Embryonic facial prominence (tissue), 1 donor: ENCODE results near the gene TAF9.
"Not testable (repeated sequence)": the region's sequence is repeated elsewhere in the genome, so short reads cannot be mapped to it uniquely, and the experiment has no call there.

Experiments
- DNase-seq: peaks from one replicate; pipeline ENCODE4 v3.0.0-alpha.2; 2016; ENCODE audit errors: extremely low spot score

TAF9 gene

DNA sequence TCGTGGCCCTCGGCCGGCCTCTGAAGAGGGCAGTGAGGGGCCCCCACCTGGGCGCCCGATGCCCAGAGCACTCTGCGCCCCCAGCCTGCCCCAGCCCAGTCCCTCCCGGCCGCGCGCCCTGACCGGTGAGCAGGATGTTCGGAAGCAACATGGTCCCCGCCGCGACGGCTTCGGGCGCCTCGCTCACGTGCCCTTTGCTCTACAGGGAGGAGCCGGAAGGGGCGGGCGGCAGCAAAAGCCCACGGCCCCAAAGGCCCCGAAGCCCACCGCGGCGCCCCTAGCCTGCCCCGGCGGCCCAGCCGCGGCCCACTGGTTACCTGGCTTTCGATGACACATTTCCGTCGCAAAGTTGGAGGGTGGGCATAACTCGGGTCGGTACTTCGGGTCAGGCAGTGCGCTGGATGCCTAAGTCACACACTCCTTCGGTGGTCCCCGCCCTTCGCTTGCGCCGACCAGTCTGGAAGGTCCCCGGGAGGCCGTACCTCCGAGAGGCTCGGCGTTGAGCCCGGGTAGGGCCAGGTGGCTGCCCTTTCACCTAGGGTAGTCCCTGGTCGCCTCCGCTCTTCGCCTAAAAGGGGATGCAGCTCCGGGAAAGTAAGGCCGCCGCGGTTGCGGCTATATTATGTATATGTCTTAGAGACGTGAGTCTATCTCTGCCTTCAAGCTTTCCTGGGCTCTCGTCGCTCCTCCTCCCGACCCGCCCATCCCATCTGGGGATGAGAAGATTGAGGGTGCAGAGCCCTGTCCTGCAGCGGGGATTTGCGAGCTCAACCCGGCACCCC is at the start of gene TAF9, which contains the start of the genes AK6 and RAD17:
Gene TAF9, minus strand, starts transcription at position 181 of the 782 bp plus-strand sequence. CDS start 3,783 bp downstream, outside the sequence.
Gene AK6, minus strand, starts transcription at position 181 of the 782 bp plus-strand sequence. Its CDS starts 30 bp downstream, at position 151.
Gene RAD17, plus strand, starts transcription at position 479 of the 782 bp plus-strand sequence. CDS start 2,391 bp downstream, outside the sequence.
- peak; percentile 84 for DNase-seq

DNA sequence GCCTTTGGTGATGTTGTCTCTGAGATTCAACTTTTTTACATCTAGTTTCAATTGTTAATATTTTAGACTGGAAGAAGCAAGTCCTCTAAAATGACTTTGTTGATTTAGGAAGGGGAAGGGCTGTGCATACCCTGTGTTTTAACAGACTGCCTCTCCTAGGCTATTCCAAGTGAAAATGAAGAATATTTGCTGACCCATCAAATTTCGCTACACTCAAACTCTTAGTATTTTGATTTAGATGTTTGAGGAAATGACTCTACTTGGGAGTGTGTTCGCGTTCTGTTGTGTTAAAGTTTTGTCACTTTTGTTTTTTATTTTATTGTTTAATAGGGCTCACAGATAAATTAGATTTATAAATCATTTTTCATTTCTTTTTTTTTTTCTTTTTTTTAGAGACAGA is 49.2 kb upstream of the TAF9 start:
- no peak for DNase-seq

- DNase-seq, result no peak
Measured at GRCh38 chr5:69416699-69417098, 47.4 kb upstream of the TAF9 start.

GRCh38 chr5:69416180-69416579 is 46.9 kb upstream of the TAF9 start:
- DNase-seq, result no peak

DNA sequence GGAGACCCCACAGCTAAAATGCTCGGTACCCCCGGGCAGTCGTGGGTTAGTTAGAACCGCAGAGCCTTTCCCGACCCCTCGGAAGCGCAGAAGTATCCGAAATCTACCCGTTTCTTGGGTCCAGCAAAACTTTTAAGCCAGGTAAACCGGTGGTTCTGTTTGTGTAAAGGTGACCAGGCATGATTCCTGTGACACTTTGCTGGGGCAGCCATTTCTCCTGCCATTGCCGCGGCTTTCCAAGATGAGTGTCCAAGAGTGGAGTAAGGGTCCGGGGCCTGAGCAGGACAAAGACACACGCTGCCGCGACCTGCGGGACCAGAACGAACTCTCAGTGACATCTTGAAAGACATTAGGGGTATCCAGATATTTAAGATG is 46.3 kb upstream of the TAF9 start:
- no peak for DNase-seq

DNA sequence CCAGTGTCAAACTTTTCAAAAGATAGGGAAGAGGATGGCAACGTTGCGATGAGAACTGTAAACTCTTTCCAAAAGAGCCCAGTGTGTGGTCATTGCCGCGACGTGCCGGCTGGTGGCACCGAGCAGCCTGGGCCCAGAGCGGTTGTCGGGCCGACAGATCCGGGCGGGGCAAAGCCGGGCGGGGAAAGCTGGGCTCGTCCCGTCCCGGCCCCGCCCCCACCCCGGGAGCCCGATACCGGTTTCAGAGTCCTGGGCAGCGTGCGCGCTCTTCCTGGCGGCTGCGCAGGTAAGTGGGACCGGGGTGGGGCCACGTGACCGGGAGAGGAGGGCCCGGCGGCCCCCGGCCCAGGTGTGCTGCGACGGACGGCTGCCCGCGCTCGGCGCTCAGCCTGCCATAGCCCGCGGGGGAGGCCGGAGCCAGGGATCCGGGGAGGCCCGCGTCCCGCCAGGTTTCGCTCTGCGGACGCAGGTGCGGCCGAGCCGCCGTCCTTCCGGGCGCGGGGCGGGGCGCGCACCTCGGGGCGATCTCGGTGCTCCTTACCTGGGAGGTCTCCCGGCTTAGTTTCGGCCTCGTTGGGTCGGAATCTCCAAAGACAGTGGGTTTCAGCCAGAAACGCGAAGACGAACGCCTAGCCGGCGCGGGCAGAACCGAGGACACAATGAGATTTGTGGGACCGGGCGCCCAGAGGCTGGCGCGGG is 45.7 kb upstream of the TAF9 start, which contains the start of gene MARVELD2:
Gene MARVELD2, plus strand, starts transcription at position 232 of the 699 bp plus-strand sequence. CDS start 4,270 bp downstream, outside the sequence.
- no peak for DNase-seq

DNA sequence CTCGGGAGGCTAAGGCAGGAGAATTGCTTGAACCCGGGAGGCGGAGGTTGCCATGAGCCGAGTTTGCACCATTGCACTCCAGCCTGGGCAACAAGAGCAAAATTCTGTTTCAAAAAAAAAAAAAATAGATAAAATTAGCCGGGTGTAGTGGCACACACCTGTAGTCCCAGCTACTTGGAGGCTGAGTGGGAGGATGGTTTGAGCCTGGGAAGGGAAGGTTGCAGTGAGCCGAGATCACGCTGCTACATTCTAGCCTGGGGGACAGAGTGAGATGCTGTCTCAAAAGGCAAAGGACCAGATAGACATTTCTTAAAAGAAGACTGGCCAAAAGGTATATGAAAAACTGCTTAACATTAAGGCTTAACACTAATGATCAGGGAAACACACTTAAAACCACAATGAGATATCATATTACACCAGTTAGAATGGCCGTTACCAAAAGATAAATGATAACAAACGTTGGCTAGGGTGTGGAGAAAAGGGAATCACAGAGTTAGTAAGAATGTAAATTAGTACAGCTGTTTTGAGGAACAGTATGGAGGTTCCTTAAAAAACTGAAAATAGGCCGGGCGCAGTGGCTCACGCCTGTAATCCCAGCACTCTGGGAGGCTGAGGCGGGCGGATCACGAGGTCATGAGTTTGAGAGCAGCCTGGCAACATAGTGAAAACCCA is 35.5 kb upstream of the TAF9 start:
- DNase-seq, result no peak

- DNase-seq, result no peak
Measured at GRCh38 chr5:69378376-69378775, 9.1 kb upstream of the TAF9 start.

DNA sequence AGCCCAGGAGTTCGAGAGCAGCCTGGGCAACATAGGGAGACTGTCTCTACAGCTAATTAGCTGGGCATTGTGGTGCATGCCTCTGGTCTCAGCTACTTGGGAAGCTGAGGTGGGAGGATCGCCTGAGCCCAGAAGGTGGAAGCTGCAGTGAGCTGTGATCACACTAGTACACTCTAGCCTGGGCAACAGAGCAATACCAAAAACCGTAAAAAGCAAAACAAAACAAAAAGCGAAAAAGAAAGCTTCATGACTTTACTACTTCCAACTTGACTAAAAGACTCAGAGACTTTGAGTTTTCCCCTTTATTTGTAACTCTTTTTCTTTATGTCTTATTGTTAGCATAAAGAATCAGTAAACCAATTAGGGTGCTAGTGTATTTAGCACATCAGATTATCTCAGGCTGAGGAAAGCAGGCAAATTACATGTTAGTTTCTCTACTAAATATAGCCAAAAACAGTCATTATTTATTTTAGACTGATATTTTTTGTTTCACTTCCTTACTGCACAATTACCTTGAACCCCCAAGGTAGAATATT is 5.7 kb upstream of the TAF9 start:
- no peak for DNase-seq

DNA sequence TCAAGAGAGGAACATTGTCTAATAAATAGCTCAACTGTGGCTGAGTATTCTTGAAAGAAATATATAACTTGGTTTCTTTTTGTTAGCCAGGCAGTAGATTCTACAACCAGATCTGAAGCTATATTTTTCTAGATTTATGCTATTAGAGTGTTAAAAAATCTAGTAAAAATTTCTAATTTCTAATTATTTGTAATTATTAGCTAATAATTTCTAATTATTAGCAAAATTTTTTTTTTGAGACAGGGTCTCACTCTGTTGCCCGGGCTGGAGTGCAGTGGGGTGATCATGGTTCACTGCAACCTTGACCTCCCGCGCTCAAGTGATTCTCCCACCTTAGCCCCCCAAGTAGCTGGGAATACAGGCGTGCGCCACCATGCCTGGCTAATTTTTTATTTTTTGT is 3.1 kb upstream of the TAF9 start:
- DNase-seq, result no peak

DNA sequence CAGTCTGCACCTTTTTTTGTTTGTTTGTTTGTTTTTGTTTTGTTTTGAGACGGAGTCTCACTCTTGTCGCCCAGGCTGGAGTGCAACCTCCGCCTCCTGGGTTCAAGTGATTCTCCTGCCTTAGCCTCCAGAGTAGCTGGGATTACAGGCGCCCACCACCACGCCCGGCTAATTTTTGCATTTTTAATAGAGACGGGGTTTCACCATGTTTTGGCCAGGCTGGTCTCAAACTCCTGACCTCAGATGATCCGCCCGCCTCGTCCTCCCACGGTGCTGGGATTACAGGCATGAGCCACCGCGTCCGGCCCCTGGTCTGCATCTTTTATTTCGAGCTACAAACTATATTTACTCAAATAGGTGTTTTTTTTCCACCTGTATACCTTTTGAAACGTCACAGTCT is 1.0 kb upstream of the TAF9 start:
- DNase-seq, result not testable (repeated sequence)

- DNase-seq, result no peak
Measured at GRCh38 chr5:69368458-69369339, 621 bp downstream of the TAF9 start.

DNA sequence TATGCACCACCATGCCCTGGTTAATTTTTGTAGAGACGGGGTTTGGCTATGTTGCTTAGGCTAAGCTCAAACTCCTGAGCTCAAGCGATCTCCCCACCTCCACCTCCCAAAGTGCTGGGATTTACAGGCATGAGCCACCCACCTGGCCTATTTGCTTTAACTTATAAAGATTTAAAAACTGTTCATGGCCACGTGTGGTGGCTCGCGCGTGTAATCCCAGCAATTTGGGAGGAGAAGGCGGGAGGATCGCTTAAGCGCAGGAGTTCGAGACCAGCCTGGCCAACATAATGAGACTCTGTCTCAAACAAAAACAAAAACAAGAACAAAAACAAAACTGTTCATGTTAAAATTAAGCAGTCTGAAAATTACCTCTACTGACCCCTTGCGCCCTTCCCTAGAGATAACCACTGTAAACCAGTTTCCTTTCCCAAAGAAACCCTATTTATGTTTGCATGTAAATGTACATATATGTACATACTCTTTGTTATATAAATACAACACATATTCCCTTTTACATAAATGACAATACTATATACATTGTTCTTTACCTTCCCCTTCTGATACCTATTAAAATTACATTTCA is 1.5 kb downstream of the TAF9 start:
- no peak for DNase-seq

DNA sequence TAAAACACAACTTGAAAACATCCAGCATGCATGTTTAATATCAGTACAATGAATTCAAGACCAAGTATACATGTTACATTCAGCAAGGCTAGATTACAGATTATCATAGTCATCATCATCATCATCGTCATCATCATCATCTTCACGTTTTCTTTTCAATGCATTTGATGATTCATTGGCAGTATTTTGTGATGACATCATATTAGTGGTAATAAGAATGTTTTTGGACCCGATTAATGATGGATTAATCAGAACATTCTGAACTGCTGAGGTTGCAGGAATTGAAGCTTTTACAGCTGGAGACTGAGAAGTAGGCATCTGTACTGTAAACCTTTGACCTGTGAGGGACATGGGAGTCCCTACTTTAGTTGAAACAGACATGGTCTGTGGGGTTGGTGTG is 4.5 kb downstream of the TAF9 start:
- DNase-seq, result no peak

DNA sequence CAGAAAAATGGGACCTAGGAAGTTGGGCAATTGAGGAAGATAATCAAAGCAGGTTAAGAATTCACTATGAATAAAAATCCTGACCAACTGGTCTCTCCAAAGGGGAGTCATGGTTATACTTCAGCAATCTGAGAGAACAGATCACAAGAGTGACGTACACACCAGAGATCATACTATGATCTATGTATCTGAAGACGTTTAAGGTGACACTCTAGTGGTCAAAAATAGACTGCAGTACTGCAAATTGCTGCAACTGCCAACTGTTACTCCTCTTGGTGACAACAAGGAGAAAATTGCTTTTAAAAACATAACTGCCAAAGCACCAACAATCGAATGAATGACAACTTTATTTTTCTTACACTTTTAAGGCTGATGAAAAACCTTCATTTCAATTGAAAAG is 4.9 kb downstream of the TAF9 start:
- DNase-seq, result no peak

GRCh38 chr5:69360442-69360841 is 8.9 kb downstream of the TAF9 start:
- DNase-seq, result no peak

DNA sequence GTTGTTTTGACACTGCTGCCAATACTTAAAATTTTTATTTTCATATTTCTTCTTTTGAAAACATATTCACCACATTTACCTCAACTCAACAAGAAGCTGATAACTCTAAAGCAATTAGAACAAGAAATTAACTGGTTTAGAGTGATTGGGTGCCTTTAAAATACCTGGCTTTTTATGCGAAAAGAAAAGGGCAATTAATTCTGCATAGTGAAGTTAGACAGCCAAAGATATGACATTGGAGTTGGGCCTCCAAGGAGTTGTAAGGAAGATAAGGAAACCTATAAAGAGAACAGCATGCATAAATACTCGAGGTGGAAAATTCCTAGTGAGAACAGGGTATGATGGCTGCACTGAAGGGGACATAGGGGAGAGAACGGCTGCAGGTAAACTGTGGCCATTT is 9.6 kb downstream of the TAF9 start:
- DNase-seq, result no peak

GRCh38 chr5:69350664-69351063 is 18.7 kb downstream of the TAF9 start:
- DNase-seq, result no peak

DNA sequence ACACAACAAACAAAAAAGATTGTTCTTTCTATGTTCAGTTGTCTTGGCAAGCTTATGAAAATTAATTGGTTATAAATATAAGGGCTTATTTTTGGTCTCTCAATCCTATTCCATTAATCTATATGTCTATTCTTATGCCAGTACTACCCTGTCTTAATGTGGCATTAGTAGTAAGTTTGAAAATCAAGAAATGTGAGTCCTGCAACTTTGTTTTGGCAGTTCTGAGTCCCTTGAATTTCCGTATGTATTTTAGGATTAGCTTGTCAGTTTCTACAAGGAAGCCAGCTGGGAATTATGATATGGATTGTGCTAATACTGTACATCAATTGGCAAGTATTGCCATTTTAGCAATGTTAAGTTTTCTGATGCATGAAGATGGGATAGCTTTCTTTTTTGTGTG is 26.2 kb downstream of the TAF9 start:
- DNase-seq, result no peak

DNA sequence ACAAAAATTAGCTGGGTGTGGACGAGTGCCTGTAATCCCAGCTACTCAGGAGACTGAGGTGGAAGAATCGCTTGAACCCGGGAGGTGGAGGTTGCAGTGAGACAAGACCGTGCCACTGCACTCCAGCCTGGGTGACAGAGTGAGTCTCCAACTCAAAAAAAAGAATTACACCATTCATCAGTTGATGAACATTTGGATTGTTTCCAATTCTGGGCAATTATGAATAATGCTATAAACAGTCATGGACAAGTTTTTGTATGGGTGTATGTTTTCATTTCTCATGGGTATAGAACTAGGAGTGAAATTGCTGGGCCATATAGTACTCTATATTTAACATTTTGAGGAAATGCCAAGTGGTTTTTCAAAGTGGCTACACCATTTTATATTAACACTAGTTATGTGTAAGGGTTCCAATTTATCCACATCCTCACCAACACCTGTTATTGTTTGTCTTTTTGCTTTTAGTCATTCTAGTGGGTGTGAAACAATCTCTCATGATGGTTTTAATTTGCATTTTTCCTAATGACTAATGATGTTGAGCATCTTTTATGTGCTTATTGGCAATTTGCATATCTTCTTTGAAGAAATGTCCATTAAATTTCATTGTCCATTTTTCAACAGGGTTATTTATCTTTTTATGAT is 27.7 kb downstream of the TAF9 start:
- DNase-seq, result no peak
